ENCODE measurements around the gene MAPK7.

GRCh38 chr17:19341641-19342610 lies 36.4 kb upstream of the MAPK7 start:
- no peak for TF ChIP-seq ZHX1 (conservative IDR thresholded peaks at IDR 0.05; ENCODE audit: low read length)
- TF ChIP-seq TAF1 (IDR thresholded peaks at IDR 0.05; ENCODE audit: control insufficient read depth, extremely low read depth, insufficient read depth, low read length, severe bottlenecking) = no peak
- no peak for TF ChIP-seq THAP12 (CRISPR knock-in tag; IDR thresholded peaks at IDR 0.05)
- no peak for TF ChIP-seq ZFP1 (CRISPR knock-in tag; IDR thresholded peaks at IDR 0.05)
- TF ChIP-seq POLR2AphosphoS5 (IDR thresholded peaks at IDR 0.05; ENCODE audit: control insufficient read depth, insufficient read depth, low read depth, low read length) = no peak
- TF ChIP-seq ZNF146 (CRISPR knock-in tag; IDR thresholded peaks at IDR 0.05; ENCODE audit: unreplicated experiment) = no peak
- TF ChIP-seq TBP (optimal IDR thresholded peaks at IDR 0.05; ENCODE audit: low read depth, low read length) = no peak
- no peak for TF ChIP-seq CTCF (IDR thresholded peaks at IDR 0.05 in 2 of 3, conservative IDR thresholded peaks at IDR 0.05 in 1 of 3; ENCODE audit: insufficient read depth in 2 of 3, low read depth in 1 of 3, low read length in 3 of 3)
- no peak for TF ChIP-seq RAD21 (CRISPR knock-in tag; conservative IDR thresholded peaks at IDR 0.05 in 1 of 2, IDR thresholded peaks at IDR 0.05 in 1 of 2)
- no peak for TF ChIP-seq SMARCC2 (IDR thresholded peaks at IDR 0.05; ENCODE audit: low read depth)
- no peak for TF ChIP-seq THAP7 (CRISPR knock-in tag; IDR thresholded peaks at IDR 0.05)
- TF ChIP-seq, protein P1, sequence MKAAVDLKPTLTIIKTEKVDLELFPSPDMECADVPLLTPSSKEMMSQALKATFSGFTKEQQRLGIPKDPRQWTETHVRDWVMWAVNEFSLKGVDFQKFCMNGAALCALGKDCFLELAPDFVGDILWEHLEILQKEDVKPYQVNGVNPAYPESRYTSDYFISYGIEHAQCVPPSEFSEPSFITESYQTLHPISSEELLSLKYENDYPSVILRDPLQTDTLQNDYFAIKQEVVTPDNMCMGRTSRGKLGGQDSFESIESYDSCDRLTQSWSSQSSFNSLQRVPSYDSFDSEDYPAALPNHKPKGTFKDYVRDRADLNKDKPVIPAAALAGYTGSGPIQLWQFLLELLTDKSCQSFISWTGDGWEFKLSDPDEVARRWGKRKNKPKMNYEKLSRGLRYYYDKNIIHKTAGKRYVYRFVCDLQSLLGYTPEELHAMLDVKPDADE (conservative IDR thresholded peaks at IDR 0.05; ENCODE audit: control insufficient read depth, low read depth, low read length) = no peak
- no peak for TF ChIP-seq EHMT2 (IDR thresholded peaks at IDR 0.05)

Data from K562 (cell line).